Measurements from ENCODE around the gene UBE2Z.

DNA sequence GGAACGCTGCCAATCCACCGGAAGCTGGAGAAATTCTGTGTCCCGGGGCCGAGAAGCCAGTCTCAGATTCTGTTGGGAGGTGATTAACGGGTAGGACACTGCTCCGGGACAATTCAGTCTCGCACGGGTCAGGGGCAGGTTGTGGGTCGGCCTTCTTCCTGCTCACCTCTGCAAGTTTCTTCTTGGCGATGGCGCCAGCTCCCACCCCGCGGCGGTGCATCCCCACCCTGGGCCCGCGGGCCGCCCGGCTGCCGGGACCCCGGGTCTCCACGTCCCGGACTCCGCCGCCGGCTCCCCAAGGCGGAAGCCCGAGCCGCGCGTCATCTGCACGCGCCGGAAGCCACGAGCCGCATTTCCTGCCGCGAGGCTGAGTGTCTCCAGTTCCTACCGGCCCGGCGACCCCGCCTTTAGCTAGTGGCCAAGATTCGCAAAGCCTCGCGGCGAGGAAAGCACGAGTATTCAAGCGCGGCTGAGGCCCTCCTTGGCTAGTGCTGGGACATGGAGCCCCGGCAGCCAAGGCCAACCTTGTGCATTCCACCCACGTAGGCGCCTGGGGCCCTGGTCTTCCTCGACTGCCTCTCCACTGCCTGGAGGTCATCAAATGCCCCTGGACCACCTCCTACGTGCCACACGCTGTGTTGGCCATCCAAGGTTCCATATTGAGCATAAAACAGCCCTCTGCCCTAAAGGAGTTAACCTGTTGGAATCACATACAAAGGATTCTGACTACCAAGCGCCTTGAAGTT, 36.5 kb downstream of the UBE2Z start, which contains the start of gene SNF8:
- TF ChIP-seq CTCF (IDR thresholded peaks at IDR 0.05) (no peak), ATF3 (CRISPR knock-in tag; conservative IDR thresholded peaks at IDR 0.05) (no peak), ATF6 (CRISPR knock-in tag; IDR thresholded peaks at IDR 0.05) (no peak)
- TF ChIP-seq, protein P1, sequence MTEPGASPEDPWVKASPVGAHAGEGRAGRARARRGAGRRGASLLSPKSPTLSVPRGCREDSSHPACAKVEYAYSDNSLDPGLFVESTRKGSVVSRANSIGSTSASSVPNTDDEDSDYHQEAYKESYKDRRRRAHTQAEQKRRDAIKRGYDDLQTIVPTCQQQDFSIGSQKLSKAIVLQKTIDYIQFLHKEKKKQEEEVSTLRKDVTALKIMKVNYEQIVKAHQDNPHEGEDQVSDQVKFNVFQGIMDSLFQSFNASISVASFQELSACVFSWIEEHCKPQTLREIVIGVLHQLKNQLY (CRISPR knock-in tag; IDR thresholded peaks at IDR 0.05) = peak; percentile 76; the same call in 1 of the 2 replicates

Data from WTC11 (cell line).